H9 (cell line): ENCODE data around the gene EGR4. TPM values are rescaled to one million over a fixed set of nuclear protein-coding genes. Genes with fewer than 3 reads are reported as not detected.

Source experiments
- DNase-seq: peaks from one replicate; pipeline ENCODE4 v3.0.0-alpha.2; 2017
- H2AFZ ChIP-seq: one replicate; pipeline ENCODE4 v1.6.1; 2013; ENCODE audit warnings: mild to moderate bottlenecking, low read length, control low read depth, moderate library complexity
- H2AK5ac ChIP-seq: 2 replicates; pipeline ENCODE4 v1.6.1; 2013; ENCODE audit warnings: low read length, control low read depth, mixed read lengths; ENCODE audit not compliant: insufficient read length
- H2BK120ac ChIP-seq: one replicate; pipeline ENCODE4 v1.6.1; 2013; ENCODE audit warnings: low read depth, mild to moderate bottlenecking, low read length, control low read depth, inconsistent platforms; ENCODE audit not compliant: poor library complexity, severe bottlenecking
- H2BK12ac ChIP-seq: 2 replicates; pipeline ENCODE4 v1.6.1; 2013; ENCODE audit warnings: low read length, control low read depth, mixed read lengths, low read depth; ENCODE audit not compliant: insufficient read length
- H2BK15ac ChIP-seq: 2 replicates; pipeline ENCODE4 v1.6.1; 2013; ENCODE audit warnings: low read depth, low read length, control low read depth
- H2BK20ac ChIP-seq: one replicate; pipeline ENCODE4 v1.6.1; 2013; ENCODE audit warnings: low read depth, mild to moderate bottlenecking, low read length, control low read depth, inconsistent platforms; ENCODE audit not compliant: poor library complexity, severe bottlenecking
- H2BK5ac ChIP-seq: 2 replicates; pipeline ENCODE4 v1.6.1; 2013; ENCODE audit warnings: low read length, control low read depth, mixed read lengths; ENCODE audit not compliant: insufficient read length
- H3K14ac ChIP-seq: 2 replicates; pipeline ENCODE4 v1.6.1; 2013; ENCODE audit warnings: low read length, control low read depth; ENCODE audit not compliant: insufficient read depth
- H3K18ac ChIP-seq: 2 replicates; pipeline ENCODE4 v1.6.1; 2013; ENCODE audit warnings: low read depth, mild to moderate bottlenecking, mixed read lengths, low read length, control low read depth; ENCODE audit not compliant: insufficient read length
- H3K23ac ChIP-seq: 2 replicates; pipeline ENCODE4 v1.6.1; 2013; ENCODE audit warnings: low read length, control low read depth, mixed read lengths, low read depth; ENCODE audit not compliant: insufficient read length
- H3K23me2 ChIP-seq: 2 replicates; pipeline ENCODE4 v1.6.1; 2013; ENCODE audit warnings: low read depth, mild to moderate bottlenecking, mixed read lengths, low read length, control low read depth; ENCODE audit not compliant: insufficient read length, poor library complexity, severe bottlenecking
- H3K27ac ChIP-seq: 2 replicates; pipeline ENCODE4 v1.5.1; 2013; ENCODE audit warnings: low read length, control low read depth, mixed read lengths, low read depth; ENCODE audit not compliant: insufficient read length
- H3K27me3 ChIP-seq: 2 replicates; pipeline ENCODE4 v1.6.1; 2013; ENCODE audit warnings: low read length, control low read depth, inconsistent platforms; ENCODE audit not compliant: insufficient read depth
- H3K4ac ChIP-seq: 2 replicates; pipeline ENCODE4 v1.6.1; 2013; ENCODE audit warnings: low read depth, mild to moderate bottlenecking, control low read depth, inconsistent platforms, low read length, moderate library complexity
- H3K4me1 ChIP-seq: 2 replicates; pipeline ENCODE4 v1.6.1; 2013; ENCODE audit warnings: low read length, control low read depth, inconsistent platforms; ENCODE audit not compliant: insufficient read depth
- H3K4me2 ChIP-seq: 2 replicates; pipeline ENCODE4 v1.6.1; 2013; ENCODE audit warnings: low read length, control low read depth, mixed read lengths; ENCODE audit not compliant: insufficient read length, insufficient read depth
- H3K56ac ChIP-seq: 2 replicates; pipeline ENCODE4 v1.6.1; 2013; ENCODE audit warnings: low read depth, mild to moderate bottlenecking, mixed read lengths, low read length, control low read depth; ENCODE audit not compliant: insufficient read length
- H3K79me1 ChIP-seq: 2 replicates; pipeline ENCODE4 v1.6.1; 2013; ENCODE audit warnings: low read depth, mild to moderate bottlenecking, moderate library complexity, low read length, control low read depth, inconsistent platforms; ENCODE audit not compliant: insufficient read depth, poor library complexity, severe bottlenecking
- H3K79me2 ChIP-seq: 2 replicates; pipeline ENCODE4 v1.6.1; 2013; ENCODE audit warnings: low read length, control low read depth, inconsistent platforms; ENCODE audit not compliant: insufficient read depth
- H3K9ac ChIP-seq: 2 replicates; pipeline ENCODE4 v1.6.1; 2013; ENCODE audit warnings: low read length, control low read depth, mixed read lengths; ENCODE audit not compliant: insufficient read length; ENCODE audit errors: extremely low read depth
- H3K9me3 ChIP-seq: one replicate; pipeline ENCODE4 v1.6.1; 2013; ENCODE audit warnings: low read depth, low read length, inconsistent platforms; ENCODE audit not compliant: control insufficient read depth
- H3T11ph ChIP-seq: one replicate; pipeline ENCODE4 v1.6.1; 2013; ENCODE audit warnings: mild to moderate bottlenecking, low read length, control low read depth, inconsistent platforms
- H4K20me1 ChIP-seq: one replicate; pipeline ENCODE4 v1.6.1; 2013; ENCODE audit not compliant: control insufficient read depth, insufficient read length, insufficient read depth
- H4K5ac ChIP-seq: 2 replicates; pipeline ENCODE4 v1.6.1; 2013; ENCODE audit warnings: low read depth, mild to moderate bottlenecking, mixed read lengths, low read length, control low read depth; ENCODE audit not compliant: insufficient read length
- H4K8ac ChIP-seq: replicated peaks from 2 replicates; pipeline ENCODE4 v1.6.1; 2013; ENCODE audit warnings: low read length, control low read depth, mixed read lengths, low read depth; ENCODE audit not compliant: insufficient read length
- H4K91ac ChIP-seq: 2 replicates; pipeline ENCODE4 v1.6.1; 2013; ENCODE audit warnings: low read depth, mild to moderate bottlenecking, moderate library complexity, mixed read lengths, low read length, control low read depth; ENCODE audit not compliant: insufficient read length
- H3K27ac Mint-ChIP-seq, 3 experiments: 2 replicates in 2 of 3; 3 replicates in 1 of 3; pipeline ENCODE4 v1.8.0; 2020 to 2021; ENCODE audit warnings: mixed read lengths in 3 of 3, mild to moderate bottlenecking in 1 of 3, moderate library complexity in 1 of 3
- H3K27me3 Mint-ChIP-seq: 2 replicates; pipeline ENCODE4 v1.8.0; 2021; ENCODE audit warnings: low read depth, mild to moderate bottlenecking, moderate library complexity, mixed read lengths
- H3K36me3 Mint-ChIP-seq, 3 experiments: 2 replicates in 2 of 3; 3 replicates in 1 of 3; pipeline ENCODE4 v1.8.0; 2020 to 2021; ENCODE audit warnings: low read depth in 3 of 3, mixed read lengths in 3 of 3; ENCODE audit not compliant: insufficient read depth in 1 of 3
- H3K4me1 Mint-ChIP-seq, 2 experiments: 2 replicates each; pipeline ENCODE4 v1.8.0; 2020; ENCODE audit warnings: mixed read lengths in 2 of 2
- H3K4me3 Mint-ChIP-seq, 2 experiments: 2 replicates in 1 of 2; 3 replicates in 1 of 2; pipeline ENCODE4 v1.8.0; 2020 to 2021; ENCODE audit warnings: mild to moderate bottlenecking in 2 of 2, mixed read lengths in 2 of 2, moderate library complexity in 1 of 2
- H3K9me3 Mint-ChIP-seq, 2 experiments: 2 replicates in 1 of 2; 3 replicates in 1 of 2; pipeline ENCODE4 v1.8.0; 2020; ENCODE audit warnings: mild to moderate bottlenecking in 2 of 2, mixed read lengths in 2 of 2, moderate library complexity in 1 of 2
- WGBS: extraction: QIAGEN DNeasy Blood & Tissue Kit; methylation state at CpG from one replicate; pipeline ENCODE4 v1.1.7; 2013; ENCODE audit warnings: missing lambda C conversion rate, low lambda C conversion rate, mixed read lengths; ENCODE audit not compliant: insufficient read length; ENCODE audit errors: extremely low coverage; 5-methylcytosine and 5-hydroxymethylcytosine counted together
- total RNA-seq: library from RNA; stranded (reverse); gene quantifications from 2 replicates; pipeline ENCODE4 v1.2.1, GENCODE V29; 2021
- TF ChIP-seq, protein P1 (sequence below): fragments of 200-600 bp; sonication (generic); conservative IDR thresholded peaks from 3 replicates; pipeline ENCODE4 v1.8.0; 2021; ENCODE audit warnings: antibody characterized with exemption, mild to moderate bottlenecking

The EGR4 gene
- total RNA-seq, 1 experiment from 2014 or later = 0.85 TPM

- H2BK15ac ChIP-seq = no peak overlapping the region
- H3K18ac ChIP-seq = no peak overlapping the region
- no peaks in the 10 kb centered on the region for H3K79me2 ChIP-seq
- Mint-ChIP-seq H3K4me3 (no peak overlapping the region), H3K27ac (peak overlapping the region in 1 of 3 experiments; percentile 81; a peak in 1 of 7 replicates), H3K4me1 (peaks cover 2 to 7% of the 10 kb centered on the region in 2 experiments), H3K9me3 (no peaks in the 10 kb centered on the region), H3K27me3 (peaks cover 3% of the 10 kb centered on the region), H3K36me3 (peaks cover 13 to 42% (median 26%) of the 10 kb centered on the region in 3 experiments; a peak in 6 of 7 replicates)
- H2BK20ac ChIP-seq = no peak overlapping the region
- H3K79me1 ChIP-seq = no peaks in the 10 kb centered on the region
- H3K9me3 ChIP-seq = no peaks in the 10 kb centered on the region
- no peak overlapping the region for H2BK12ac ChIP-seq
- H3K4me2 ChIP-seq = no peak overlapping the region
- no peak overlapping the region for H4K91ac ChIP-seq
- no CpG with 5 or more reads among the region's 4 CpGs for WGBS
- H3K23ac ChIP-seq = no peak overlapping the region
- H3K14ac ChIP-seq = no peak overlapping the region
- no peak overlapping the region for H2AK5ac ChIP-seq
- H3K4ac ChIP-seq = no peak overlapping the region
- no peak overlapping the region for H2BK5ac ChIP-seq
- H3K23me2 ChIP-seq = no peaks in the 10 kb centered on the region
- DNase-seq = no peak
- no peak overlapping the region for H3K56ac ChIP-seq
- H4K8ac ChIP-seq = no peak overlapping the region
- H3K27me3 ChIP-seq = no peaks in the 10 kb centered on the region
- H3T11ph ChIP-seq = no peak overlapping the region
- TF ChIP-seq, protein P1, sequence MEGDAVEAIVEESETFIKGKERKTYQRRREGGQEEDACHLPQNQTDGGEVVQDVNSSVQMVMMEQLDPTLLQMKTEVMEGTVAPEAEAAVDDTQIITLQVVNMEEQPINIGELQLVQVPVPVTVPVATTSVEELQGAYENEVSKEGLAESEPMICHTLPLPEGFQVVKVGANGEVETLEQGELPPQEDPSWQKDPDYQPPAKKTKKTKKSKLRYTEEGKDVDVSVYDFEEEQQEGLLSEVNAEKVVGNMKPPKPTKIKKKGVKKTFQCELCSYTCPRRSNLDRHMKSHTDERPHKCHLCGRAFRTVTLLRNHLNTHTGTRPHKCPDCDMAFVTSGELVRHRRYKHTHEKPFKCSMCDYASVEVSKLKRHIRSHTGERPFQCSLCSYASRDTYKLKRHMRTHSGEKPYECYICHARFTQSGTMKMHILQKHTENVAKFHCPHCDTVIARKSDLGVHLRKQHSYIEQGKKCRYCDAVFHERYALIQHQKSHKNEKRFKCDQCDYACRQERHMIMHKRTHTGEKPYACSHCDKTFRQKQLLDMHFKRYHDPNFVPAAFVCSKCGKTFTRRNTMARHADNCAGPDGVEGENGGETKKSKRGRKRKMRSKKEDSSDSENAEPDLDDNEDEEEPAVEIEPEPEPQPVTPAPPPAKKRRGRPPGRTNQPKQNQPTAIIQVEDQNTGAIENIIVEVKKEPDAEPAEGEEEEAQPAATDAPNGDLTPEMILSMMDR = no peak
- no peak overlapping the region for H2AFZ ChIP-seq
- H3K4me1 ChIP-seq = no peaks in the 10 kb centered on the region
- H3K27ac ChIP-seq = no peak overlapping the region
- no peak overlapping the region for H2BK120ac ChIP-seq
- no peak overlapping the region for H3K9ac ChIP-seq
- H4K5ac ChIP-seq = no peak overlapping the region
- H4K20me1 ChIP-seq = no peaks in the 10 kb centered on the region
Measured at GRCh38 chr2:73262108-73262651, 31.2 kb downstream of the EGR4 start.
